ENCODE results near the gene PSME2. TPM values are rescaled to one million over a fixed set of nuclear protein-coding genes. Genes with fewer than 3 reads are reported as not detected.

Gene PSME2
- polyA plus RNA-seq, 1 donor (not counting 4 experiments of a cell fraction or from before 2014, with no cell fraction given) = 158 TPM

DNA sequence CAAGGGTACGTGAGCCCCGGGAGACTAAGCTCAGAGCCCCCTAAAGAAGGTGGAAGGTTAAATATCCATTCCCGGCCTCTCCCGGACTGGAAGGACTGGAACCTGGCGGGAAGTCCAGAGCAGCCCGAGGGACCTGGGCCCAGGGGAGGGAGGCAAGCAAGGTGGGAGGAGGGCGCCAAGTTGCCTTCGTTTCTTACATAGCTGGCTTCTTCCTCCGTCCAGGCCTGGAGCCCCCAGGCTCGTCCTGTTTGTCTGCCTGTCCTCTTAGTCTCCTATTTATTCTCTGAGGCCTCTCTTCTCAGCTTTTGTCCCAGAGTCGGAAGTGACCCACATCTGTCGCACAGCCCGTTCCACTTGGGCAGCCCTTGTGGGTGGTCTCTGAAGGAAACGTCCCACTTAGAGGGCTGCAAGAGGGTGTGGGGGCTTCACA lies 51.6 kb downstream of the PSME2 start:
- Histone ChIP-seq H3K36me3 (ENCODE audit: control insufficient read depth in 2 of 2, extremely low read depth in 1 of 2, insufficient read depth in 2 of 2, low read length in 2 of 2) (peaks cover 0 to 12% of the 10 kb centered on the region in 2 experiments), H3K27me3 (ENCODE audit: control insufficient read depth, extremely low read depth, insufficient read depth, low read length) (no peaks in the 10 kb centered on the region), H2AFZ (ENCODE audit: control insufficient read depth, low read length) (peak overlapping the region; percentile 84), H3K9me3 (ENCODE audit: control insufficient read depth, low read depth, low read length) (no peaks in the 10 kb centered on the region), H3K4me2 (ENCODE audit: control insufficient read depth, extremely low read depth, insufficient read depth, low read depth, low read length) (peak overlapping the region; percentile 85), H3K4me1 (ENCODE audit: control insufficient read depth, extremely low read depth, insufficient read depth, low read length) (peaks cover 17% of the 10 kb centered on the region), H3K4me3 (ENCODE audit: control insufficient read depth in 2 of 3, extremely low read depth in 1 of 3, insufficient read depth in 2 of 3, low read depth in 1 of 3, low read length in 3 of 3) (peak overlapping the region; percentile 62 to 70 (median 67)), H3K9me1 (ENCODE audit: control insufficient read depth, extremely low read depth, insufficient read depth, low read length) (no peaks in the 10 kb centered on the region), H3K79me2 (ENCODE audit: control insufficient read depth, insufficient read depth, low read length) (peaks cover 2% of the 10 kb centered on the region), H4K20me1 (ENCODE audit: control insufficient read depth, extremely low read depth, insufficient read depth, low read length) (no peaks in the 10 kb centered on the region), H3K27ac (ENCODE audit: control insufficient read depth, insufficient read depth, low read length) (peak overlapping the region; percentile 66), H3K9ac (ENCODE audit: control insufficient read depth, extremely low read depth, insufficient read depth, low read length) (peak overlapping the region; percentile 87)
- dilution Hi-C loops (cut with MboI; ENCODE audit: extremely low pct_ligation_motif_present, low sequenced_read_pairs) = no loop called here
- no peak for DNase-seq (ENCODE audit: low read depth, low spot score)
- FAIRE-seq = no peak
- TF ChIP-seq EZH2 (IDR thresholded peaks at IDR 0.05; ENCODE audit: low read length) (no peak), CTCF (optimal IDR thresholded peaks at IDR 0.05 in 1 of 3, IDR thresholded peaks at IDR 0.05 in 1 of 3, conservative IDR thresholded peaks at IDR 0.05 in 1 of 3; ENCODE audit: extremely low read depth in 1 of 3, insufficient read depth in 2 of 3, low read length in 3 of 3) (no peak)

DNA sequence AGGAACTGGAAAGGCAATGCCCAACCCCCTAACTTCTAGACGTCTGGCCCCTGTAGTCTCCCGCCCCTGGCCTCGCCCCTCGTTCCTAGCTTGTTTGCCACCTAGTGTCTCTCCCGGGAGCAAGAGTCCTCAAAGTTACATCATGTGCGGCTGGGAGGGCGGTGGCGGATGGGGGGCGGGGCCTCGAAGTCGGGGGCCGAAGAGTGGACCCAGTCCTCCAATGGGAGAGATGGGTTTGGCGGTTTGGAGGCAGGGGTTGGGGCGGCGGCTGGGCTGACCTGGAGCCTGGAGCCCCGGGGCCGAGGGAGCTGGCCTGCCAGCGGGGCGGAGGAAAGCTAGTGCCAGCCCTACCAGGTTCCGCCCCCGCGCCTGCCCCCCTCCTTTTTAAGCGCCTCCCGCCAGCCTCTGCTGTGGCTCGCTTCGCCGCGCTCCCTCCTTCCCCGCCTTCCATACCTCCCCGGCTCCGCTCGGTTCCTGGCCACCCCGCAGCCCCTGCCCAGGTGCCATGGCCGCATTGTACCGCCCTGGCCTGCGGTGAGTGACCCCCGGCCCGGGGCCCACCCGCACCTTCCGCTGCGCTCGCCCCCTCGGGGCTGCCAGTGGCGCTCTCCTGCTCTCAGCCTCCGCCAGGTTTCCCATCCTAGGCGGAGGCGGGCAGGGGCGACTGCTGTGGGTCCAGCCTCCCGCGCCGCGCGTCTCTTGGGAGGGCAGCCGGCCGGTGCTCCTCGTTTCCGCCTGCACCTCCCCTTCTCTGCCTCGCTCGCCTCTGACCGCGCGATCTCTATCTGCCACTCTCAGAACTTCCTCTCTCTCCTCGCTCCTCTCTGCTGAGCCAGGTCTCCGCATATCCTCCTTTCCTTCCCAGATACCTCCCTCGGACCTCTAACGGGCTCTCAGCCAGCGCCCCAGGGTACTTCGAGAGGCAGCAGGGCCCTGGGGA lies 52.2 kb downstream of the PSME2 start, which contains the start of gene PCK2:
TSS of gene PCK2 (plus strand) at position 411 of the 940 bp plus-strand sequence. CDS start at position 506, 95 bp downstream.
- peak in 2 of 3 experiments; percentile 9 to 40 for TF ChIP-seq CTCF (optimal IDR thresholded peaks at IDR 0.05 in 1 of 3, IDR thresholded peaks at IDR 0.05 in 1 of 3, conservative IDR thresholded peaks at IDR 0.05 in 1 of 3; ENCODE audit: extremely low read depth in 1 of 3, insufficient read depth in 2 of 3, low read length in 3 of 3)
- no peak for TF ChIP-seq EZH2 (IDR thresholded peaks at IDR 0.05; ENCODE audit: low read length)
- no peaks in the 10 kb centered on the region for H3K9me3 ChIP-seq (ENCODE audit: control insufficient read depth, low read depth, low read length)
- H3K4me1 ChIP-seq (ENCODE audit: control insufficient read depth, extremely low read depth, insufficient read depth, low read length) = peaks cover 17% of the 10 kb centered on the region
- DNase-seq (ENCODE audit: low read depth, low spot score) = peak; percentile 50
- peak within 1 kb of the TSS; percentile 85 for H3K4me2 ChIP-seq (ENCODE audit: control insufficient read depth, extremely low read depth, insufficient read depth, low read depth, low read length)
- H4K20me1 ChIP-seq (ENCODE audit: control insufficient read depth, extremely low read depth, insufficient read depth, low read length) = no peaks in the 10 kb centered on the region
- peak within 1 kb of the TSS; percentile 62 to 70 (median 67) for H3K4me3 ChIP-seq (ENCODE audit: control insufficient read depth in 2 of 3, extremely low read depth in 1 of 3, insufficient read depth in 2 of 3, low read depth in 1 of 3, low read length in 3 of 3)
- H3K27me3 ChIP-seq (ENCODE audit: control insufficient read depth, extremely low read depth, insufficient read depth, low read length) = no peaks in the 10 kb centered on the region
- H3K27ac ChIP-seq (ENCODE audit: control insufficient read depth, insufficient read depth, low read length) = peak within 1 kb of the TSS; percentile 77
- dilution Hi-C loops (cut with MboI; ENCODE audit: extremely low pct_ligation_motif_present, low sequenced_read_pairs) = no loop called here
- H3K36me3 ChIP-seq (ENCODE audit: control insufficient read depth in 2 of 2, extremely low read depth in 1 of 2, insufficient read depth in 2 of 2, low read length in 2 of 2) = peaks cover 0 to 9% of the 10 kb centered on the region in 2 experiments
- peaks cover 2% of the 10 kb centered on the region for H3K79me2 ChIP-seq (ENCODE audit: control insufficient read depth, insufficient read depth, low read length)
- no peak for FAIRE-seq
- H2AFZ ChIP-seq (ENCODE audit: control insufficient read depth, low read length) = peak within 1 kb of the TSS; percentile 90
- no peaks in the 10 kb centered on the region for H3K9me1 ChIP-seq (ENCODE audit: control insufficient read depth, extremely low read depth, insufficient read depth, low read length)
- H3K9ac ChIP-seq (ENCODE audit: control insufficient read depth, extremely low read depth, insufficient read depth, low read length) = peak within 1 kb of the TSS; percentile 87

Small RNAs within 50 kb of the gene (small RNA-seq; reads per million reads assigned to genes)
- gene AL136295.4 (ENCODE audit: insufficient read length in 3 of 3, low read depth in 3 of 3, low replicate concordance in 1 of 3) (0 reads per million in 3 experiments), gene IPO4 (ENCODE audit: insufficient read length in 3 of 3, low read depth in 3 of 3, low replicate concordance in 1 of 3) (0 to 0.25 (median 0) reads per million in 3 experiments), gene IRF9 (ENCODE audit: insufficient read length in 3 of 3, low read depth in 3 of 3, low replicate concordance in 1 of 3) (0 reads per million in 3 experiments), gene RNA5SP383 (ENCODE audit: insufficient read length in 3 of 3, low read depth in 3 of 3, low replicate concordance in 1 of 3) (0 to 0.25 (median 0.07) reads per million in 3 experiments)

Other genes starting within 250 kb of the PSME2 start
- 21.2 to 28.3 TPM (median 22.8 TPM) in 3 replicates for gene DHRS4, start 192.8 kb downstream of the PSME2 start, polyA plus RNA-seq
- gene DHRS4L2, start 157.7 kb downstream of the PSME2 start, polyA plus RNA-seq = 16.3 to 22.8 TPM (median 18.1 TPM) in 3 replicates
- gene CARMIL3, start 94.6 kb downstream of the PSME2 start, polyA plus RNA-seq = 0.02 to 0.76 TPM (median 0.12 TPM) in 3 replicates
- not detected in 3 replicates for gene CPNE6, start 75.0 kb downstream of the PSME2 start, polyA plus RNA-seq
- 16.6 to 22.9 TPM (median 19.1 TPM) in 3 replicates for gene PCK2, start 52.3 kb downstream of the PSME2 start, polyA plus RNA-seq
- gene DCAF11, start 31.8 kb downstream of the PSME2 start, polyA plus RNA-seq = 23.5 to 34.4 TPM (median 25.9 TPM) in 3 replicates
- gene NRL, start 31.7 kb downstream of the PSME2 start, polyA plus RNA-seq = 0.29 to 0.72 TPM (median 0.39 TPM) in 3 replicates
- 0.13 TPM in 1 of 3 replicates, not detected in the others for gene FITM1, start 16.0 kb downstream of the PSME2 start, polyA plus RNA-seq
- 46.7 to 176 TPM (median 75.1 TPM) in 3 replicates for gene PSME1, start 10.4 kb downstream of the PSME2 start, polyA plus RNA-seq
- gene EMC9, start 5.0 kb downstream of the PSME2 start, polyA plus RNA-seq = 9.5 to 14.2 TPM (median 11.0 TPM) in 3 replicates
- 17.4 to 23.0 TPM (median 19.8 TPM) in 3 replicates for gene RNF31, start 888 bp upstream of the PSME2 start, polyA plus RNA-seq
- 117 to 126 TPM (median 117 TPM) in 3 replicates for gene IRF9, start 14.7 kb upstream of the PSME2 start, polyA plus RNA-seq
- 6.0 to 9.2 TPM (median 6.3 TPM) in 3 replicates for gene REC8, start 25.5 kb upstream of the PSME2 start, polyA plus RNA-seq
- 10.0 to 32.3 TPM (median 18.6 TPM) in 3 replicates for gene IPO4, start 42.2 kb upstream of the PSME2 start, polyA plus RNA-seq
- 19.2 to 56.6 TPM (median 38.2 TPM) in 3 replicates for gene TM9SF1, start 48.8 kb upstream of the PSME2 start, polyA plus RNA-seq
- 0.09 TPM in 1 of 3 replicates, not detected in the others for gene TSSK4, start 59.1 kb upstream of the PSME2 start, polyA plus RNA-seq
- 48.0 to 86.6 TPM (median 54.5 TPM) in 3 replicates for gene CHMP4A, start 66.9 kb upstream of the PSME2 start, polyA plus RNA-seq
- gene MDP1, start 69.5 kb upstream of the PSME2 start, polyA plus RNA-seq = 7.0 to 7.5 TPM (median 7.3 TPM) in 3 replicates
- 458 to 509 TPM (median 499 TPM) in 3 replicates for gene NEDD8, start 85.8 kb upstream of the PSME2 start, polyA plus RNA-seq
- gene GMPR2, start 86.3 kb upstream of the PSME2 start, polyA plus RNA-seq = 84.1 to 90.0 TPM (median 84.6 TPM) in 3 replicates
- gene TINF2, start 96.0 kb upstream of the PSME2 start, polyA plus RNA-seq = 43.5 to 107 TPM (median 54.3 TPM) in 3 replicates
- 13.5 to 77.5 TPM (median 16.1 TPM) in 3 replicates for gene TGM1, start 116.6 kb upstream of the PSME2 start, polyA plus RNA-seq
- gene RABGGTA, start 125.0 kb upstream of the PSME2 start, polyA plus RNA-seq = 29.0 to 47.2 TPM (median 40.9 TPM) in 3 replicates
- 65.1 to 130 TPM (median 75.0 TPM) in 3 replicates for gene DHRS1, start 153.2 kb upstream of the PSME2 start, polyA plus RNA-seq
- gene NOP9, start 153.2 kb upstream of the PSME2 start, polyA plus RNA-seq = 16.5 to 25.3 TPM (median 19.9 TPM) in 3 replicates
- 2.4 to 3.7 TPM (median 2.6 TPM) in 3 replicates for gene CIDEB, start 161.4 kb upstream of the PSME2 start, polyA plus RNA-seq
- gene LTB4R2, start 163.5 kb upstream of the PSME2 start, polyA plus RNA-seq = 5.4 to 13.4 TPM (median 7.9 TPM) in 3 replicates
- gene LTB4R, start 164.9 kb upstream of the PSME2 start, polyA plus RNA-seq = 8.6 to 20.4 TPM (median 14.6 TPM) in 3 replicates
- 0.21 to 0.44 TPM (median 0.23 TPM) in 3 replicates for gene ADCY4, start 188.5 kb upstream of the PSME2 start, polyA plus RNA-seq
- 7.3 to 10.7 TPM (median 8.0 TPM) in 3 replicates for gene RIPK3, start 193.4 kb upstream of the PSME2 start, polyA plus RNA-seq
- gene NFATC4, start 221.6 kb upstream of the PSME2 start, polyA plus RNA-seq = 0.69 to 2.2 TPM (median 0.92 TPM) in 3 replicates